ENCODE data around the gene HOMER3.

GRCh38 chr19:18984251-18984650, 43.2 kb upstream of the HOMER3 start:
- TF ChIP-seq GATA3 (IDR thresholded peaks at IDR 0.05; ENCODE audit: low read depth, low read length) = no peak
- no peak for TF ChIP-seq GATA2 (IDR thresholded peaks at IDR 0.05; ENCODE audit: low read depth, low read length)
